Neural cell (in vitro differentiated cells): ENCODE results near the gene CERS1.

ENCODE experiments used
- EP300 ChIP-seq: fragments of 450-650 bp; conservative IDR thresholded peaks from 2 replicates; pipeline ENCODE4 v1.6.1; 2014; ENCODE audit warnings: antibody characterized with exemption, mild to moderate bottlenecking, moderate library complexity; ENCODE audit not compliant: poor library complexity, severe bottlenecking
- EZH2 ChIP-seq: fragments of 200-600, 300-800 bp; shearing (Covaris generic), sonication (generic); IDR thresholded peaks from 2 replicates; pipeline ENCODE4 v1.6.1; 2014; ENCODE audit warnings: antibody characterized with exemption, low read length, borderline replicate concordance, mild to moderate bottlenecking; ENCODE audit not compliant: insufficient read depth, poor library complexity, severe bottlenecking
- MXI1 ChIP-seq: fragments of 450-650 bp; conservative IDR thresholded peaks from 2 replicates; pipeline ENCODE4 v1.6.1; 2014; ENCODE audit warnings: antibody characterized with exemption, mild to moderate bottlenecking; ENCODE audit not compliant: poor library complexity, severe bottlenecking
- POLR2AphosphoS5 ChIP-seq: IDR thresholded peaks from 2 replicates; pipeline ENCODE4 v1.6.1; 2012
- RAD21 ChIP-seq: fragments of 450-650 bp; conservative IDR thresholded peaks from 2 replicates; pipeline ENCODE4 v1.6.1; 2014; ENCODE audit warnings: antibody characterized with exemption, mild to moderate bottlenecking, moderate library complexity
- SMC3 ChIP-seq: fragments of 450-650 bp; conservative IDR thresholded peaks from 2 replicates; pipeline ENCODE4 v1.6.1; 2014; ENCODE audit warnings: antibody characterized with exemption, mild to moderate bottlenecking, moderate library complexity; ENCODE audit not compliant: poor library complexity
- TAF1 ChIP-seq: IDR thresholded peaks from 2 replicates; pipeline ENCODE4 v1.6.1; 2012; ENCODE audit warnings: low read depth
- TF ChIP-seq, protein P1 (sequence below): fragments of 450-650 bp; IDR thresholded peaks from 2 replicates; pipeline ENCODE4 v1.5.1; 2014; ENCODE audit warnings: antibody characterized with exemption, mild to moderate bottlenecking, moderate library complexity; ENCODE audit not compliant: poor library complexity, severe bottlenecking
- TF ChIP-seq, protein P2 (sequence below): IDR thresholded peaks from 2 replicates; pipeline ENCODE4 v1.6.1; 2012; ENCODE audit warnings: borderline replicate concordance

DNA sequence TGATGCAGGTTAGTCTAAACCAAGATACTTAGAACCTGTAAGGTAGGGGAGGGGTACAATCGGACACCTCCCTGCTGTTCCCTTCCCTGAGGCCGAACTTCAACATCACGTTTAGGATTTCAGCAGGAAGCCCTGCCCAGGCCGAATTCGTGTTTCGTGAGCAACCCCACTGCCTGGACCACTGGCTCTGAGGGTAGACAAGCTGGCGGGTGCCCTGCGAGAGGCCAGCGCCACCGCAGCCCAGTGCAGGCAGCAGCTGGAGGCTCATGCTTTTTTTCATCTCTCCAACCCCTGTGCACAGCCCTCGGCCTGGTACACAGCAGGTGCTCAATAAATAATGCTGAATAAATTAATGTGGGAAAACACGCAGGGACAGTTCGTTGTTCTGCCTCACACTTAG, 37.3 kb upstream of the CERS1 start:
- TF ChIP-seq POLR2AphosphoS5 (no peak), EP300 (no peak), EZH2 (no peak), SMC3 (no peak), RAD21 (no peak), TAF1 (no peak), MXI1 (no peak)
- TF ChIP-seq, protein P1, sequence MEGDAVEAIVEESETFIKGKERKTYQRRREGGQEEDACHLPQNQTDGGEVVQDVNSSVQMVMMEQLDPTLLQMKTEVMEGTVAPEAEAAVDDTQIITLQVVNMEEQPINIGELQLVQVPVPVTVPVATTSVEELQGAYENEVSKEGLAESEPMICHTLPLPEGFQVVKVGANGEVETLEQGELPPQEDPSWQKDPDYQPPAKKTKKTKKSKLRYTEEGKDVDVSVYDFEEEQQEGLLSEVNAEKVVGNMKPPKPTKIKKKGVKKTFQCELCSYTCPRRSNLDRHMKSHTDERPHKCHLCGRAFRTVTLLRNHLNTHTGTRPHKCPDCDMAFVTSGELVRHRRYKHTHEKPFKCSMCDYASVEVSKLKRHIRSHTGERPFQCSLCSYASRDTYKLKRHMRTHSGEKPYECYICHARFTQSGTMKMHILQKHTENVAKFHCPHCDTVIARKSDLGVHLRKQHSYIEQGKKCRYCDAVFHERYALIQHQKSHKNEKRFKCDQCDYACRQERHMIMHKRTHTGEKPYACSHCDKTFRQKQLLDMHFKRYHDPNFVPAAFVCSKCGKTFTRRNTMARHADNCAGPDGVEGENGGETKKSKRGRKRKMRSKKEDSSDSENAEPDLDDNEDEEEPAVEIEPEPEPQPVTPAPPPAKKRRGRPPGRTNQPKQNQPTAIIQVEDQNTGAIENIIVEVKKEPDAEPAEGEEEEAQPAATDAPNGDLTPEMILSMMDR = no peak
- TF ChIP-seq, protein P2, sequence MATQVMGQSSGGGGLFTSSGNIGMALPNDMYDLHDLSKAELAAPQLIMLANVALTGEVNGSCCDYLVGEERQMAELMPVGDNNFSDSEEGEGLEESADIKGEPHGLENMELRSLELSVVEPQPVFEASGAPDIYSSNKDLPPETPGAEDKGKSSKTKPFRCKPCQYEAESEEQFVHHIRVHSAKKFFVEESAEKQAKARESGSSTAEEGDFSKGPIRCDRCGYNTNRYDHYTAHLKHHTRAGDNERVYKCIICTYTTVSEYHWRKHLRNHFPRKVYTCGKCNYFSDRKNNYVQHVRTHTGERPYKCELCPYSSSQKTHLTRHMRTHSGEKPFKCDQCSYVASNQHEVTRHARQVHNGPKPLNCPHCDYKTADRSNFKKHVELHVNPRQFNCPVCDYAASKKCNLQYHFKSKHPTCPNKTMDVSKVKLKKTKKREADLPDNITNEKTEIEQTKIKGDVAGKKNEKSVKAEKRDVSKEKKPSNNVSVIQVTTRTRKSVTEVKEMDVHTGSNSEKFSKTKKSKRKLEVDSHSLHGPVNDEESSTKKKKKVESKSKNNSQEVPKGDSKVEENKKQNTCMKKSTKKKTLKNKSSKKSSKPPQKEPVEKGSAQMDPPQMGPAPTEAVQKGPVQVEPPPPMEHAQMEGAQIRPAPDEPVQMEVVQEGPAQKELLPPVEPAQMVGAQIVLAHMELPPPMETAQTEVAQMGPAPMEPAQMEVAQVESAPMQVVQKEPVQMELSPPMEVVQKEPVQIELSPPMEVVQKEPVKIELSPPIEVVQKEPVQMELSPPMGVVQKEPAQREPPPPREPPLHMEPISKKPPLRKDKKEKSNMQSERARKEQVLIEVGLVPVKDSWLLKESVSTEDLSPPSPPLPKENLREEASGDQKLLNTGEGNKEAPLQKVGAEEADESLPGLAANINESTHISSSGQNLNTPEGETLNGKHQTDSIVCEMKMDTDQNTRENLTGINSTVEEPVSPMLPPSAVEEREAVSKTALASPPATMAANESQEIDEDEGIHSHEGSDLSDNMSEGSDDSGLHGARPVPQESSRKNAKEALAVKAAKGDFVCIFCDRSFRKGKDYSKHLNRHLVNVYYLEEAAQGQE = no peak
